WTC11 (cell line): ENCODE results near the gene RGS7. TPM values are rescaled to one million over a fixed set of nuclear protein-coding genes. Genes with fewer than 3 reads are reported as not detected.

Experiments used
- ATAC-seq: fragments of 200-7000 bp; cut with Tn5 transposase; 2 replicates; pipeline ENCODE4 v1.10.0; 2021; ENCODE audit warnings: mild to moderate bottlenecking, moderate library complexity
- CTCF ChIA-PET: fragments of 300-600 bp; sonication (Branson Sonifier 250); formaldehyde crosslinking; loops from one replicate; lab custom pipeline; 2021; ENCODE audit warnings: antibody characterized with exemption; lab: Charles Lee
- POLR2A ChIA-PET: fragments of 350-600 bp; sonication (Branson Sonifier 250); formaldehyde crosslinking; loops from one replicate; lab custom pipeline; 2021; ENCODE audit warnings: antibody characterized with exemption; lab: Charles Lee
- DNase-seq: peaks from one replicate; pipeline ENCODE4 v3.0.0; 2021; ENCODE audit warnings: low spot score
- H3K27ac Mint-ChIP-seq: 2 replicates; pipeline ENCODE4 v1.8.0; 2021; ENCODE audit warnings: mixed read lengths
- H3K27me3 Mint-ChIP-seq: 2 replicates; pipeline ENCODE4 v1.8.0; 2021; ENCODE audit warnings: low read depth, mild to moderate bottlenecking, moderate library complexity, mixed read lengths
- H3K36me3 Mint-ChIP-seq: 2 replicates; pipeline ENCODE4 v1.8.0; 2021; ENCODE audit warnings: mixed read lengths
- H3K4me1 Mint-ChIP-seq: 2 replicates; pipeline ENCODE4 v1.8.0; 2022; ENCODE audit warnings: mixed read lengths
- H3K4me3 Mint-ChIP-seq: 2 replicates; pipeline ENCODE4 v1.8.0; 2021; ENCODE audit warnings: mild to moderate bottlenecking, moderate library complexity, mixed read lengths
- H3K9me3 Mint-ChIP-seq: 2 replicates; pipeline ENCODE4 v1.8.0; 2021; ENCODE audit warnings: mixed read lengths
- CREB1 ChIP-seq: sonication (generic); formaldehyde crosslinking; IDR thresholded peaks from 2 replicates; pipeline ENCODE4 v1.8.0; 2023; ENCODE audit warnings: mild to moderate bottlenecking, missing genetic modification reagents
- ETV6 ChIP-seq: sonication (generic); formaldehyde crosslinking; IDR thresholded peaks from 2 replicates; pipeline ENCODE4 v1.8.1; 2022; ENCODE audit warnings: mild to moderate bottlenecking, missing genetic modification reagents
- FOXK1 ChIP-seq: sonication (generic); formaldehyde crosslinking; IDR thresholded peaks from 2 replicates; pipeline ENCODE4 v1.8.0; 2022; ENCODE audit warnings: mild to moderate bottlenecking, moderate library complexity, missing genetic modification reagents
- GABPB1 ChIP-seq: sonication (generic); formaldehyde crosslinking; IDR thresholded peaks from 2 replicates; pipeline ENCODE4 v1.8.1; 2023; ENCODE audit warnings: mild to moderate bottlenecking, missing genetic modification reagents
- JUN ChIP-seq: sonication (generic); formaldehyde crosslinking; IDR thresholded peaks from 2 replicates; pipeline ENCODE4 v1.8.0; 2023; ENCODE audit warnings: mild to moderate bottlenecking, missing genetic modification reagents
- MYBL2 ChIP-seq: sonication (generic); formaldehyde crosslinking; IDR thresholded peaks from 2 replicates; pipeline ENCODE4 v1.8.1; 2023; ENCODE audit warnings: mild to moderate bottlenecking, moderate library complexity, missing genetic modification reagents
- NFYB ChIP-seq: sonication (generic); formaldehyde crosslinking; conservative IDR thresholded peaks from 2 replicates; pipeline ENCODE4 v1.8.0; 2022; ENCODE audit warnings: low read depth, missing genetic modification reagents
- NR2C2 ChIP-seq: sonication (generic); formaldehyde crosslinking; IDR thresholded peaks from 2 replicates; pipeline ENCODE4 v1.8.0; 2022; ENCODE audit warnings: mild to moderate bottlenecking, missing genetic modification reagents
- PRRX2 ChIP-seq: fragments of 250-450 bp; sonication (Bioruptor Pico); IDR thresholded peaks from 2 replicates; pipeline ENCODE4 v1.8.0; 2021; ENCODE audit warnings: mild to moderate bottlenecking
- SMAD4 ChIP-seq: sonication (generic); formaldehyde crosslinking; IDR thresholded peaks from 2 replicates; pipeline ENCODE4 v1.8.0; 2022; ENCODE audit warnings: mild to moderate bottlenecking, missing genetic modification reagents
- SOX15 ChIP-seq: fragments of 250-450 bp; sonication (Bioruptor Pico); IDR thresholded peaks from 2 replicates; pipeline ENCODE4 v1.9.0; 2021; ENCODE audit warnings: mild to moderate bottlenecking
- ZMAT4 ChIP-seq: fragments of 250-450 bp; sonication (Bioruptor Pico); IDR thresholded peaks from 2 replicates; pipeline ENCODE4 v1.9.0; 2021; ENCODE audit warnings: mild to moderate bottlenecking
- ZNF138 ChIP-seq: sonication (generic); formaldehyde crosslinking; conservative IDR thresholded peaks from 2 replicates; pipeline ENCODE4 v1.8.1; 2022; ENCODE audit warnings: mild to moderate bottlenecking, moderate library complexity, missing genetic modification reagents
- ZNF219 ChIP-seq: sonication (generic); formaldehyde crosslinking; IDR thresholded peaks from 2 replicates; pipeline ENCODE4 v1.8.0; 2023; ENCODE audit warnings: missing genetic modification reagents, mild to moderate bottlenecking, borderline replicate concordance
- ZNF317 ChIP-seq: sonication (generic); formaldehyde crosslinking; IDR thresholded peaks from 2 replicates; pipeline ENCODE4 v1.8.1; 2023; ENCODE audit warnings: low read depth, mild to moderate bottlenecking, moderate library complexity, missing genetic modification reagents, borderline replicate concordance
- ZNF396 ChIP-seq: fragments of 250-450 bp; sonication (Bioruptor Pico); IDR thresholded peaks from 2 replicates; pipeline ENCODE4 v1.8.0; 2021; ENCODE audit warnings: mild to moderate bottlenecking, moderate library complexity, borderline replicate concordance
- ZNF512 ChIP-seq: sonication (generic); formaldehyde crosslinking; IDR thresholded peaks from 2 replicates; pipeline ENCODE4 v1.8.1; 2022; ENCODE audit warnings: missing genetic modification reagents, borderline replicate concordance
- ZNF671 ChIP-seq: fragments of 250-450 bp; sonication (Bioruptor Pico); IDR thresholded peaks from 2 replicates; pipeline ENCODE4 v1.8.0; 2021; ENCODE audit warnings: mild to moderate bottlenecking
- total RNA-seq: library from RNA; stranded (reverse); gene quantifications from 3 replicates; pipeline ENCODE4 v1.2.3, GENCODE V29; 2021
- TF ChIP-seq, protein P1 (sequence below): sonication (generic); formaldehyde crosslinking; IDR thresholded peaks from 2 replicates; pipeline ENCODE4 v1.8.1; 2022; ENCODE audit warnings: mild to moderate bottlenecking, moderate library complexity, missing genetic modification reagents
- TF ChIP-seq, protein P2 (sequence below): sonication (generic); formaldehyde crosslinking; IDR thresholded peaks from 2 replicates; pipeline ENCODE4 v1.8.1; 2023; ENCODE audit warnings: mild to moderate bottlenecking, missing genetic modification reagents
- TF ChIP-seq, protein P3 (sequence below): sonication (generic); formaldehyde crosslinking; IDR thresholded peaks from 2 replicates; pipeline ENCODE4 v1.8.1; 2023; ENCODE audit warnings: mild to moderate bottlenecking, missing genetic modification reagents, moderate library complexity

RGS7 gene
- total RNA-seq, 1 experiment from 2014 or later: 1.2 TPM

DNA sequence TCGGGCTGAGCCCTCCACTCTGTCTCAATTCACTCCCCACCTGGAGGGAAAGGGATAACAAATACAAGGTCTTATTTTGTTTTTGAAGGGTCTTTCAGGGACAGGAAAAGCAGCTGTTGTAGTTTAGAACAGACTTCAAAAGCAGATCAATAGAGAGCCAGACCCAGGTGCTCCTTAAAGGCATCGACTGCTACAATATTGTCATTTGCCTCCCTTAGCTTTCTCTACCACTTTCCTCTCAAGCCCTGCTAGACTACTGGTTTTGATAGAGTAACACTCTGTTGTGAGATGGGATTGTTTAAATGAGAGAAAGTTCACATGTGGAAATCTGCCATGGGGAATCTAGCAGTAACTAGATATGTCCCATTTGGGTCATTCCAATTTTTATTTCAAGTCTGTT lies 24.0 kb downstream of the RGS7 start (continued):
- TF ChIP-seq SOX15 (no peak), ZNF317 (CRISPR knock-in tag) (no peak), ZNF671 (CRISPR knock-in tag) (no peak), JUN (CRISPR knock-in tag) (no peak), PRRX2 (CRISPR knock-in tag) (no peak)

DNA sequence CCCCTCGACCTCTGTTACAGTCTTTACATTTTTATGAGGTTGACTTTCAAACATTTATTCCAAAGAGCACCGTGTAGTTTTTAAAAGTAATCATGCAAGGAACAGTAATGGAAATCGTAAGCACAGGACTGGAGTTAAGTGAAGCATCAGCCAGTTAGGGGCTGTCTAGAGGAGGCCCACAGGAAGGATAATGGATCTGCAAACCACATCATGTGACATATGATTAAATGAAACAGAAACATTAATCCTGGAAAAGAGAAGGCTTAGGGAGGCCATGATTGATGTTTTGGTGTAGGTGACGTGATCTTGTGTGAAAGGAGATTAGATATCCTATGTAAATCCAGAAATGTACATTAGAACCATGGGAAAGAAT lies 25.0 kb downstream of the RGS7 start:
- no peak overlapping the region for H3K27ac Mint-ChIP-seq
- H3K4me1 Mint-ChIP-seq: no peaks in the 10 kb centered on the region
- POLR2A ChIA-PET: no interaction called here
- DNase-seq: no peak
- TF ChIP-seq SMAD4 (CRISPR knock-in tag): no peak
- TF ChIP-seq GABPB1: no peak
- TF ChIP-seq NFYB: no peak
- TF ChIP-seq ZNF512 (CRISPR knock-in tag): no peak
- no peak for TF ChIP-seq CREB1 (CRISPR knock-in tag)
- TF ChIP-seq ZMAT4 (CRISPR knock-in tag): no peak
- TF ChIP-seq, protein P1, sequence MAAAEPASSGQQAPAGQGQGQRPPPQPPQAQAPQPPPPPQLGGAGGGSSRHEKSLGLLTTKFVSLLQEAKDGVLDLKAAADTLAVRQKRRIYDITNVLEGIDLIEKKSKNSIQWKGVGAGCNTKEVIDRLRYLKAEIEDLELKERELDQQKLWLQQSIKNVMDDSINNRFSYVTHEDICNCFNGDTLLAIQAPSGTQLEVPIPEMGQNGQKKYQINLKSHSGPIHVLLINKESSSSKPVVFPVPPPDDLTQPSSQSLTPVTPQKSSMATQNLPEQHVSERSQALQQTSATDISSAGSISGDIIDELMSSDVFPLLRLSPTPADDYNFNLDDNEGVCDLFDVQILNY (CRISPR knock-in tag): no peak
- no peak for TF ChIP-seq ETV6 (CRISPR knock-in tag)
- no peak for TF ChIP-seq ZNF219 (CRISPR knock-in tag)
- TF ChIP-seq, protein P2, sequence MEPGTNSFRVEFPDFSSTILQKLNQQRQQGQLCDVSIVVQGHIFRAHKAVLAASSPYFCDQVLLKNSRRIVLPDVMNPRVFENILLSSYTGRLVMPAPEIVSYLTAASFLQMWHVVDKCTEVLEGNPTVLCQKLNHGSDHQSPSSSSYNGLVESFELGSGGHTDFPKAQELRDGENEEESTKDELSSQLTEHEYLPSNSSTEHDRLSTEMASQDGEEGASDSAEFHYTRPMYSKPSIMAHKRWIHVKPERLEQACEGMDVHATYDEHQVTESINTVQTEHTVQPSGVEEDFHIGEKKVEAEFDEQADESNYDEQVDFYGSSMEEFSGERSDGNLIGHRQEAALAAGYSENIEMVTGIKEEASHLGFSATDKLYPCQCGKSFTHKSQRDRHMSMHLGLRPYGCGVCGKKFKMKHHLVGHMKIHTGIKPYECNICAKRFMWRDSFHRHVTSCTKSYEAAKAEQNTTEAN (CRISPR knock-in tag): no peak
- no peaks in the 10 kb centered on the region for H3K36me3 Mint-ChIP-seq
- H3K27me3 Mint-ChIP-seq: no peaks in the 10 kb centered on the region
- H3K4me3 Mint-ChIP-seq: no peak overlapping the region
- ATAC-seq: no peak
- no peaks in the 10 kb centered on the region for H3K9me3 Mint-ChIP-seq
- CTCF ChIA-PET: no interaction called here

GRCh38 chr1:241331328-241332036 lies 25.5 kb downstream of the RGS7 start:
- Mint-ChIP-seq H3K9me3 (no peaks in the 10 kb centered on the region), H3K36me3 (no peaks in the 10 kb centered on the region), H3K27ac (no peak overlapping the region), H3K27me3 (no peaks in the 10 kb centered on the region), H3K4me1 (no peaks in the 10 kb centered on the region), H3K4me3 (no peak overlapping the region)
- CTCF ChIA-PET: no interaction called here
- ATAC-seq: no peak
- POLR2A ChIA-PET: no interaction called here
- no peak for DNase-seq
- TF ChIP-seq FOXK1 (CRISPR knock-in tag): no peak
- TF ChIP-seq NR2C2 (CRISPR knock-in tag): no peak
- no peak for TF ChIP-seq MYBL2
- TF ChIP-seq ZNF396: no peak
- TF ChIP-seq, protein P3, sequence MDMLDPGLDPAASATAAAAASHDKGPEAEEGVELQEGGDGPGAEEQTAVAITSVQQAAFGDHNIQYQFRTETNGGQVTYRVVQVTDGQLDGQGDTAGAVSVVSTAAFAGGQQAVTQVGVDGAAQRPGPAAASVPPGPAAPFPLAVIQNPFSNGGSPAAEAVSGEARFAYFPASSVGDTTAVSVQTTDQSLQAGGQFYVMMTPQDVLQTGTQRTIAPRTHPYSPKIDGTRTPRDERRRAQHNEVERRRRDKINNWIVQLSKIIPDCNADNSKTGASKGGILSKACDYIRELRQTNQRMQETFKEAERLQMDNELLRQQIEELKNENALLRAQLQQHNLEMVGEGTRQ (CRISPR knock-in tag): no peak
- no peak for TF ChIP-seq ETV6 (CRISPR knock-in tag)
- TF ChIP-seq ZNF138 (CRISPR knock-in tag): no peak
